Amniotic epithelial cell (primary cell): Measurements from ENCODE around the gene GIMD1.
"Not testable (repeated sequence)": the region's sequence is repeated elsewhere in the genome, so short reads cannot be mapped to it uniquely, and the experiment has no call there.

ENCODE experiments used
- DNase-seq: peaks from one replicate; pipeline ENCODE4 v3.0.0-alpha.2; 2010; ENCODE audit warnings: low read depth

The GIMD1 gene

GRCh38 chr4:106368678-106369077 is at the start of gene GIMD1:
Gene GIMD1 (minus strand): TSS chr4:106368778. CDS start chr4:106367435, 1,343 bp downstream.
- DNase-seq = no peak

GRCh38 chr4:106414366-106414765 is 45.8 kb upstream of the GIMD1 start:
- DNase-seq = no peak

- peak; percentile 2 for DNase-seq
Observed at GRCh38 chr4:106409901-106410889, 41.6 kb upstream of the GIMD1 start.

GRCh38 chr4:106408004-106408403 is 39.4 kb upstream of the GIMD1 start:
- DNase-seq = not testable (repeated sequence)

- DNase-seq = no peak
Observed at GRCh38 chr4:106401157-106401556, 32.6 kb upstream of the GIMD1 start.

- not testable (repeated sequence) for DNase-seq
Observed at GRCh38 chr4:106398898-106399297, 30.3 kb upstream of the GIMD1 start.

- peak; percentile 3 for DNase-seq
Observed at GRCh38 chr4:106395582-106395981, 27.0 kb upstream of the GIMD1 start.

GRCh38 chr4:106385853-106386393 is 17.3 kb upstream of the GIMD1 start:
- no peak for DNase-seq

GRCh38 chr4:106384878-106385277 is 16.3 kb upstream of the GIMD1 start:
- no peak for DNase-seq

- DNase-seq = no peak
Observed at GRCh38 chr4:106380179-106380578, 11.6 kb upstream of the GIMD1 start.

GRCh38 chr4:106373026-106373425 is 4.4 kb upstream of the GIMD1 start:
- no peak for DNase-seq

- DNase-seq = no peak
Observed at GRCh38 chr4:106371161-106371560, 2.6 kb upstream of the GIMD1 start.

- no peak for DNase-seq
Observed at GRCh38 chr4:106370214-106370613, 1.6 kb upstream of the GIMD1 start.

GRCh38 chr4:106369456-106370060 is 980 bp upstream of the GIMD1 start:
- peak; percentile 77 for DNase-seq

GRCh38 chr4:106367072-106367471 is 1.5 kb downstream of the GIMD1 start:
- no peak for DNase-seq

GRCh38 chr4:106366026-106366425 is 2.6 kb downstream of the GIMD1 start:
- peak; percentile 58 for DNase-seq

GRCh38 chr4:106365613-106366012 is 3.0 kb downstream of the GIMD1 start:
- peak; percentile 86 for DNase-seq

GRCh38 chr4:106364282-106364681 is 4.3 kb downstream of the GIMD1 start:
- no peak for DNase-seq

- no peak for DNase-seq
Observed at GRCh38 chr4:106362086-106362825, 6.3 kb downstream of the GIMD1 start.

GRCh38 chr4:106358899-106359298 is 9.7 kb downstream of the GIMD1 start:
- DNase-seq = peak; percentile 84

- no peak for DNase-seq
Observed at GRCh38 chr4:106355193-106355592, 13.4 kb downstream of the GIMD1 start.

GRCh38 chr4:106353786-106354185 is 14.8 kb downstream of the GIMD1 start:
- DNase-seq = no peak
